Left kidney (tissue), 2 donors: ENCODE measurements around the gene GNG2. TPM values are rescaled to one million over a fixed set of nuclear protein-coding genes. Genes with fewer than 3 reads are reported as not detected.
A peak's percentile ranks its signal among the peaks of the same experiment; 100 is the strongest.
"Not testable (repeated sequence)": the region's sequence is repeated elsewhere in the genome, so short reads cannot be mapped to it uniquely, and the experiment has no call there.

Source experiments
- DNase-seq: peaks from one replicate; pipeline ENCODE4 v3.0.0-alpha.2; 2013
- polyA plus RNA-seq: library from polyadenylated mRNA; unstranded; fragments of 120-200 nt; gene quantifications from one replicate; pipeline ENCODE4 v1.2.1, GENCODE V29; 2013; ENCODE audit not compliant: insufficient read length

GNG2 gene
- polyA plus RNA-seq, 1 donor, result 65.3 TPM

DNA sequence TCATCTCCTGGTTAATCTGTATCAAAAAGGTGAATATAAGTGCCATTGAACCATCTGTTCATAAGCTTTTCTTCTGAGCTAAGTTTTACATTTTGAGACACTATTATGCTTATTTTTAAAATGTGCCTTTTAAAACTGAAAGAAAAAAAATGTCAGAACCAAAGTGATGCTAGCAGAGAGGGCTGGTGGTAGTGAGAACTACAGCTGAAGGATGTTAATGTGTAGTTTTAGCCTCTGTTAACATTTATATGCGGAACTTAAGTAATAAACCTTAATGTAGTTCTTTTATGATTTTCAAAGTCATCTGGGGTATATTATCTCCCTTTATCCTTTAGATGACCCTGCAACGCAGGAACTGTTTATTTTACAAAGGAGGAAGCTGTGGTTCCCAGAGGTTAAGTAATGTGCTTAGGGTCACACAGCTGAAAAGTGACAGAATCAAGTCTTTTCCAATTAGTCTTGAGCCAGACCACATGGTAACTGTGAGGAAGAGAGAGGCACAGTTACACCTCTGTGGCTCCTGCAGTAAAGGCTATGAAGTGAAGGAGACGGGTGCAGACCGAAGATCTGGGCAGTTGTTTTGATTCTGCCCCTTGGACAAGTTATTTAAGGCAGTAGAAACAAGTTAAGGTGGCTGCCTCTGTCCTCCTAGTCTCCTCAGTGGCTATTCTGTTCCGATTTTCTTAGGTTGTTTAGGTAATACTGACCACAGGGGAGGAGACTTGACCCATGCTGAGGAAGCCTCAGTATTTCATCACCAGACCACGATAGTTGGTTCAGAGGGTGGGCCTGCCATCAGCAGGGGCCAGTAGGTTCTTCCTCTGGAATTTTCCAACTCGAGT lies 23.9 kb downstream of the GNG2 start:
- DNase-seq, result peak; percentile 58

GRCh38 chr14:51889851-51890250 lies 29.4 kb downstream of the GNG2 start:
- no peak for DNase-seq

DNA sequence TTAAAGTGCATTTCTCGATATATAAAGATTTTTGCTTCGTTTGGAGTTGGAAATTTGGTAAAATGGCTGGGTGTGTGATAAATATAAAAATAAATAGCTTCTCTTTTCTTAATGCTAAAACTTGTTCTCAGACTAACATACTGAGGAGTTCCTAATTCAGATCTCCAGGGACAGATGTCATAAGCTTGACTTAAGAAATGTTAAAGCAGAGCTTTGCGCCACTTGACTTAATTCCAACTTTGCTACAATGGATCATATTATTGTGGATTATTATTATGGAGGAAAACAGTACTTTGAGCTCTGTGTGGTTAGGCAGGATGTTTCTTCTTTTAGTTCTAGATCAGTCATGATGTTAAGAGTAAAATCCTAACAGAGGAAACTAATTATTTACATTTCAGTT lies 33.8 kb downstream of the GNG2 start:
- DNase-seq, result no peak

DNA sequence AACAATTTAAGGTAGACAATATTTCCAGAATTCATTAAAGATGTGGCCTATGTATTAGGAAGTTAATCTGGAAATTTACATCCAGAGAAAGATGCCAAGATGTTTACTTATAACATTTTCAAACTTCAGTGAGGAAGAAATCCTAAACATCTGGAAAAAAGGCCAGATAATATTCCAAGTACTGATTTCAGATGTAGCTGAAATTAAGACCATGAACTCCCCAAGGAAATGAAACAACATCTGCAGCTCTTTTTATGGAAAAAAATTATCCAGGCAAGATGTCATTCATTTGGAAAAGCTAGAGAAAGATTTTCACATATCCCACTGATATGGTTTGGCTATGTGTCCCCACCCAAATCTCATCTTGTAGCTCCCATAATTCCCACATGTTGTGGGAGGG lies 35.0 kb downstream of the GNG2 start:
- no peak for DNase-seq

GRCh38 chr14:51897791-51898355 lies 37.5 kb downstream of the GNG2 start:
- no peak for DNase-seq

DNA sequence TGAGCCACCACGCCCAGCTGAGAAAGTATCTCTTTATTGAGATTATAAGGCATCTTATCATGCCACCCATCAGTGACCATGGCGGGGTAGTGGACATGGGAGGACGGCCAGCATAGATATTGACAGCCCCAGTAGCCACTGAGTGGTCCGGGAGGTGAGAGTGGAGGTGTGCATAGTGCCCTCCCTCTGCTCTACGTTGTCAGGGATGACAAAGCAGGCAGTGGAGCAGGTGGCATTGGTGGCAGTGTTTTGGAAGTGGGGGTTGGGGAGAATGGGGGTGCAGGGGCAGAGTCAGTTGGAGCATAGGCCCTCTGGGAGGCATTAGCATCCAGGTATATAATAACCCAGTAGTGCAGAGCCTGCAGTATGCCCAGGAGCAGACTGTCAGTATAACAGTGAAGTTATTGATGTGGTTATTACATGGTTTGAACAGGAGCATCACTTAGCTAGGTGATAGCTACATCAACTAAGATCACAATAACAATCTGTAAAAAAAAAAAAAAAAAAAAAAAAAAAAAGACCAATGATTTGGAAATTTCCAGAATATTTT lies 41.1 kb downstream of the GNG2 start:
- DNase-seq, result no peak

DNA sequence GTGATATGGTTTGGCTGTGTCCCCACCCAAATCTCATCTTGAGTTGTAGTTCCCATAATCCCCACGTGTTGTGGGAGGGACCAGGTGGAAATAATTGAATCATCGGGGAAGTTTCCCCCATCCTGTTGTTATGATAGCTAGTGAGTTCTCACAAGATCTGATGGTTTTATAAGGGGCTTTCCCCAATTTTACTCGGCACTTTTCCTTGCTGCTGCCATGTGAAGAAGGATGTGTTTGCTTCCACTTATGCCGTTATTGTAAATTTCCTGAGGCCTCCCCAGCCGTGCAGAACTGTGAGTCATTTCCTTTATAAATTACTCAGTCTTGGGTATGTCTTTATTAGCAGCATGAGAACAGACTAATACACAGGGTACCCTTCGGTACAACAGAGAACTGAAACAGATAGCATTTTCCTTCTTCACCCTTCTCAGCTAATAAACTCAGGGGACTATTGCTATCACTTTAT lies 45.3 kb downstream of the GNG2 start:
- DNase-seq, result not testable (repeated sequence)

GRCh38 chr14:51908086-51908485 lies 47.7 kb downstream of the GNG2 start:
- no peak for DNase-seq

- no peak for DNase-seq
Observed at GRCh38 chr14:51912112-51912786, 51.8 kb downstream of the GNG2 start.

GRCh38 chr14:51914310-51914709 lies 53.9 kb downstream of the GNG2 start:
- no peak for DNase-seq

- DNase-seq, result no peak
Observed at GRCh38 chr14:51917193-51917592, 56.8 kb downstream of the GNG2 start.

GRCh38 chr14:51921026-51921425 lies 60.6 kb downstream of the GNG2 start:
- no peak for DNase-seq

- DNase-seq, result peak; percentile 15
Observed at GRCh38 chr14:51922624-51923023, 62.2 kb downstream of the GNG2 start.

GRCh38 chr14:51924600-51924999 lies 64.2 kb downstream of the GNG2 start:
- DNase-seq, result no peak

DNA sequence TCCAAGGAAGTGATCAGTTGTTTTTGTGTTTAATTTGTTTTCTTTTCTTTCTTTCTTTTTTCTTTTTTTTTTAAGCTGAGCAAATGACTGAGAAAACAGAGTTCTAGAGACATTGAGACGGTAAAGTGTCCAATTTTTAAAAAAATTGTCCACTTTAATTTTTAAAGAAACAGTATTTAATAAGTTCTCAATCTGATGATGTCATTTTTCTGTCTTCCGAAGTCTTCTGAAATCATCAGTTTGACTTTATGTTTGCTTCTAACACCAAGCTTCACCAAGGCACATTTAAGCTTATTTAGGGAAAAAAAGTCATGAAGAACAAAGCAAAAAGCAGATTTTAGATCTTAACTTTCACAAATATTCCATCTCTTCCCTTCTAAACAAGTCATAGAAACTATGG lies 65.6 kb downstream of the GNG2 start:
- no peak for DNase-seq

- no peak for DNase-seq
Observed at GRCh38 chr14:51926449-51926848, 66.0 kb downstream of the GNG2 start.

GRCh38 chr14:51928568-51928967 lies 68.2 kb downstream of the GNG2 start:
- no peak for DNase-seq

DNA sequence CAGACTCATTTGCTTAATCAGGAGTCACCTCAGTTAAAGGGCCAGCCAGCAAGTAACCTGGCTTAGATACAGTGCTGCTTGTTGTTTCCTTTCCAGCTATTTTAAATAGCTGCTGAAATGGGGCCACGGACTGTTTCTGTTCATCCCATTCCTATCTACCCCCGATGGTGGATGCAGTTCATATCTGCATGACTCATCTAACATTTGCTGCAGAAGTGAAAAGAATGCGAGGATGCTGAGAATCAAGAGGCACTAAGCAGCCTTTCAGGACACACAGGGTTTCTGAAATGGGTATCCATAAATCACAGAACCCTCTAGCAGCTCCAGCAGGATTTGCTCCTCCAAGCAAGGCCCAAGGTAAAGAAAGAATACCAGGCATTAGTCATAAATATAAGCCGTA lies 68.8 kb downstream of the GNG2 start:
- no peak for DNase-seq

- no peak for DNase-seq
Observed at GRCh38 chr14:51929910-51930682, 69.7 kb downstream of the GNG2 start.

GRCh38 chr14:51931308-51931707 lies 70.9 kb downstream of the GNG2 start:
- DNase-seq, result no peak

GRCh38 chr14:51933191-51933590 lies 72.8 kb downstream of the GNG2 start:
- no peak for DNase-seq

- DNase-seq, result no peak
Observed at GRCh38 chr14:51938137-51938536, 77.7 kb downstream of the GNG2 start.
